HEK293 (cell line): ENCODE results near the gene ADH1C.

ENCODE experiments used
- KLF9 ChIP-seq: fragments of 450-650 bp; formaldehyde crosslinking; IDR thresholded peaks from 2 replicates; pipeline ENCODE4 v1.5.1; 2016; ENCODE audit warnings: missing biosample characterization, missing genetic modification characterization, low read depth
- ZBTB1 ChIP-seq: fragments of 450-650 bp; formaldehyde crosslinking; IDR thresholded peaks from 2 replicates; pipeline ENCODE4 v1.5.1; 2016; ENCODE audit warnings: missing biosample characterization, missing genetic modification characterization

DNA sequence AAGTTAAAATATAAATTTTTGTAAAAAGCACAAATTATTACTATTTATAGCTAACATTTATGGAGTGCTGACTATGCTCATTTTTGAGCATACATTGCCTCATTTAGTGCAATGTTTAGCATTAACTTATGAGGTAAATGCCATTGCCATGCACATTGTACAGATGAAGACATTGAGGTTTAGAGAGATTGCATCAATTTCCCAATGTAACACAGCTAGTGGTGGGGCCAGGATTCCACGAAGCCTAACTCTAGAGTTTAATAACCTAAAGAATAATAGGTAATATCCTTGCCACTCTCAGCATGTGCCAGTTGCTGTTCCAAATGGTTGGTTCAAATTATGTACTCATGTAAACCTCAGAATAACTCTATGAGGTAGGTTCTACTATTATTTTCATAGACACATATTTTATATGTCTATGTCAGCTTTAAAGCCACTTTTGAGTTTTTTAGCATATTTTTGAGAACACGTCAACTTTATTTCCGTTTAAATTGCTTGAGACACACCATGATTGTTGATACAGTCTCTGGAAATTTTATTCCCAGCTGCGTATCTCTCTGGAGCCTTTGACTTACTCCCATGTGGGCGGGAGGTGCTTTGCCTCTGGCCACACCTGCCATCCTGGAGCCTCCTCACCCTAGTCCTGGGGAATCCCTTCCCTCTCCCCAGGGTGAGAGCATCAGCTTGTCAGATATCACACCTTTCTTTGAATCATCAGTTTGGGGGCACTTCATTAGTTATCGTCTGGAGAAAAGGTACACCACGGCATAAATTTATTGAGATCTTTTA is 51.0 kb downstream of the ADH1C start:
- TF ChIP-seq ZBTB1 (no peak), KLF9 (no peak)
